ENCODE data around the gene RASGRF1.
"Not testable (repeated sequence)": the region's sequence is repeated elsewhere in the genome, so short reads cannot be mapped to it uniquely, and the experiment has no call there.

The RASGRF1 gene

DNA sequence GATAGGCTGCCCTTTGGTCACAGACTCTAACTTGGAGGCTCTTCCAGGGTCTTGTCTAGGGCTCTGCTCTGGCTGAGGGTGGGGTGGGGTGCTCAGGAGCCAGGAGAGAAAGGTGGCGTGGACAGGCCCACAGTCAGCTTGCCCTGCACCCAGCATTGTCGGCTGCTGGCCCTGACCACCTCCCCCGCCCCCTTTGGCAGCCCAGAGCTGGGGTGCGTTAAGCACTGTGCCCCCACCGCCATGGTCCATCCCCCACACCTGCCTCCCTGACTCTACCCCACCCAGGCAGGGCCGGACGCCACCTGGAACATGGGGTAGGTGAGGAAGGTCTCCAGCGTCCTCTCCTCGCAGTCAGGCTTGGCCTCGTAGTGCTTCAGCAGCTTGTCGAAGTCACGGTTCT is 58.8 kb downstream of the RASGRF1 start:
- Histone ChIP-seq H3K36me3 (ENCODE audit: control insufficient read depth, insufficient read depth, low read length) (no peaks in the 10 kb centered on the region), H3K27me3 (ENCODE audit: control insufficient read depth, insufficient read depth, low read length) (peaks cover 5% of the 10 kb centered on the region), H3K4me1 (ENCODE audit: control insufficient read depth, insufficient read depth, low read length) (peaks cover 11% of the 10 kb centered on the region), H3K9ac (ENCODE audit: low read depth, low read length) (no peak overlapping the region), H3K9me3 (ENCODE audit: control insufficient read depth, insufficient read depth, low read length) (no peaks in the 10 kb centered on the region), H3K4me3 (ENCODE audit: low read depth, low read length) (no peak overlapping the region)

DNA sequence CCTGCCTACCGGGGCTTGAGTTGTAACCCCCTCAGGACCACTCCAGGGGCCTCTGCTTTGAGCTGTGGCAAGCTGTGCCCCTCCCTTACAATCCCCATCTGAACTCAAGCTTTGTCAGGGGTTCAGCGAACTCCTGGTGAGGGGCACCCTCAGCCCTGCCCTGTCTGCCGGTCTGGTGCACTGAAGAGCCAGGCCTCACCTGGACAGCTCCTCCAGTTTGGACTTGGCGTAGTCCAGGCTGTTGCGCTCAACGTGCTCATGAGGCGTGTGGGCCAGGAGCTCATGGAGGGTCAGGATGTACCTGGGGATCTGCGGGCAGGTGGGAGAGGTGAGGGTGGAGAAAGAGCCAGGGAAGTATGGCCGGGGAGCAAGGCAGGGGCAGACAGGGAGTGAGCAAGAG is 59.4 kb downstream of the RASGRF1 start:
- Histone ChIP-seq H3K4me3 (ENCODE audit: low read depth, low read length) (no peak overlapping the region), H3K27me3 (ENCODE audit: control insufficient read depth, insufficient read depth, low read length) (peaks cover under 1% of the 10 kb centered on the region), H3K9me3 (ENCODE audit: control insufficient read depth, insufficient read depth, low read length) (no peaks in the 10 kb centered on the region), H3K9ac (ENCODE audit: low read depth, low read length) (no peak overlapping the region), H3K4me1 (ENCODE audit: control insufficient read depth, insufficient read depth, low read length) (peaks cover 10% of the 10 kb centered on the region), H3K36me3 (ENCODE audit: control insufficient read depth, insufficient read depth, low read length) (no peaks in the 10 kb centered on the region)

DNA sequence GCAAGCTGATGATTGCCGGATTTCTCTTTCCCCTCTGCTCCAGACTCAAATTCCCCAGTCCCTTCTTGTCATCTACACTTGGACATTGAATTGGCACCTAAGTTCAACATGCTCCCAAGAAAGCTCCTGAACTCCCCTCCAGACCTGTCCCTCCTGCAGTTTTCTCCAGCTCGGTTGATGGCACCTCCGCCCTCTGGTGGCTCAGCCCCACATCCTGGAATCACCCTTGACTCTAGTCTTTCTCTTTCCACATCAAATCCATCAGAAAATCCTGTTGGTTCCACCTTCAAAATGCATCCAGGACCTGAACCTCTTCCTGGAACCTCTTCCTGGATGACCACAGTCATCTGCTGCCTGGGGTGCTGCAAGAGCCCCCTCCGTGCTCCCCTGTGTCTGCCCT is 60.1 kb downstream of the RASGRF1 start:
- no peak overlapping the region for H3K4me3 ChIP-seq (ENCODE audit: low read depth, low read length)
- H3K27me3 ChIP-seq (ENCODE audit: control insufficient read depth, insufficient read depth, low read length): no peaks in the 10 kb centered on the region
- H3K36me3 ChIP-seq (ENCODE audit: control insufficient read depth, insufficient read depth, low read length): no peaks in the 10 kb centered on the region
- H3K9ac ChIP-seq (ENCODE audit: low read depth, low read length): no peak overlapping the region
- peaks cover 6% of the 10 kb centered on the region for H3K4me1 ChIP-seq (ENCODE audit: control insufficient read depth, insufficient read depth, low read length)
- H3K9me3 ChIP-seq (ENCODE audit: control insufficient read depth, insufficient read depth, low read length): no peaks in the 10 kb centered on the region

DNA sequence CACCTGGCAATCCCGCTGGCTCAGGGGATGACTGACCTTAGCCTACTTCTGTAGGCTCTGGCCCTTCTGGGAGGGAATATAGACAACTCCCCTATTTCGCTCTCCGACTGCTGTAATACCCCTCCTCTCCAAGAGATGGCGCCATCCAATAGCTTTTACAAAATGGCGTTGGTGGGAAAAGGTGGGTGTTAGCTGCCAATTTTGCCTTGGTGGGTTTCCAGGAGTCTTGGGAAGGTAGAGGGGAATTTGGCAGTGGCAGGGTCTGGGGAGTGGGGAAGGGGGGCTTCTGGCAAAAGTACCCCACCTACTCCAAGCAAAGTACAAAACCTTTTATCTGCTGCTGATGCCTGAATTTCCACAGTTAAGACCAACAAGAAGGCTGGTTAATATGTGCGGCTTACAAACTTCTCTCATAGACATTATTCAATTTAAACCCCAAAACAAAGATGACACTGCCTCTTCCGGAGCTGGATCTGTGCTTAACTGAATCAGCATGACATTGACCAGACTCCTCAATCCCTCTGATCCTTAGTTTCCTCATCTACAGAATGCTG is 62.1 kb downstream of the RASGRF1 start:
- H3K4me1 ChIP-seq (ENCODE audit: control insufficient read depth, insufficient read depth, low read length): no peaks in the 10 kb centered on the region

DNA sequence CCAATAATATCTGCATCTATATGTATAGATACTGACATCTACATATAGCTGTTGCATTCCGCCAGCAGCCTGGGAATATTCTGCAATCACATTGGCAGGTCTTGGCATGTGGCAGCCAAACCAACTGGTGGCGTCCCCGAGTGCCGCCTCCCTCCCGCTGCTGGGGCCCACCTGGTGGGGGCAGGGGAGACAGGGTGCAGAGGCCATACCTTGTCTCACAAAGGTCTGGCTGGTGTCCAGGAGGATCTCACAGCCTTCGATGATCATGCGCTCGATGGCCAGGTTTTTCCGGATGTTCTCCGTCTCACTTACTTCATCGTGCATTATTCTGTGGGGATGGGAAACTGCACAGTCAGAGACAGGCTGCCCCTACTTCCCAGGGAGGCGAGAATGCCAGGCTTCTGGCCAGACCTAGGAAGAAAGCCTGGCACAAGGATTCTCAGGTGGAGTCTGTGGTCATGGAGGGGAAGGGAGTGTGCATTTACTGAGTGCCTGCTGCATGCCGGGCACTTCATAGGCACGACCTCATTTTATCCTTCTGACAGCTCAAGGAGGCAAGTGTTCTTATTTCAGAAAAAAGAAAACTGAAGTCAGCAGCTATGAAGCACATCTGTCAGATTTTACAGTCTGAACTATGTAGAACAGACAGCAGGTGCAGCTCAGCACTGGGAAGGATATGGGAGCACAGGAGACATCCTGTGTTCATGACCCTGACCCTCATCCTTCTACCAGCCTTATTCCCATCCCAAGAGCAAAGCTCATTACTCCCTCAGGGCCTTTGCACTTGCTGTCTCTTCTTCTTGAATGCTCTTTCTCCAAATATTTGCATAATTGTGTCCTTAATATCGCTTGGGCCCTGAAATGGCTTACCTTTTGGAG is 62.8 kb downstream of the RASGRF1 start:
- Histone ChIP-seq H3K9me3 (ENCODE audit: control insufficient read depth, insufficient read depth, low read length) (no peaks in the 10 kb centered on the region), H3K9ac (ENCODE audit: low read depth, low read length) (no peak overlapping the region), H3K27me3 (ENCODE audit: control insufficient read depth, insufficient read depth, low read length) (no peaks in the 10 kb centered on the region), H3K4me1 (ENCODE audit: control insufficient read depth, insufficient read depth, low read length) (no peaks in the 10 kb centered on the region), H3K4me3 (ENCODE audit: low read depth, low read length) (no peak overlapping the region), H3K36me3 (ENCODE audit: control insufficient read depth, insufficient read depth, low read length) (no peaks in the 10 kb centered on the region)

More for the DNA sequence above, 62.1 kb downstream of the RASGRF1 start:
- Histone ChIP-seq H3K36me3 (ENCODE audit: control insufficient read depth, insufficient read depth, low read length) (no peaks in the 10 kb centered on the region), H3K4me3 (ENCODE audit: low read depth, low read length) (no peak overlapping the region), H3K27me3 (ENCODE audit: control insufficient read depth, insufficient read depth, low read length) (no peaks in the 10 kb centered on the region), H3K9me3 (ENCODE audit: control insufficient read depth, insufficient read depth, low read length) (no peaks in the 10 kb centered on the region), H3K9ac (ENCODE audit: low read depth, low read length) (no peak overlapping the region)

DNA sequence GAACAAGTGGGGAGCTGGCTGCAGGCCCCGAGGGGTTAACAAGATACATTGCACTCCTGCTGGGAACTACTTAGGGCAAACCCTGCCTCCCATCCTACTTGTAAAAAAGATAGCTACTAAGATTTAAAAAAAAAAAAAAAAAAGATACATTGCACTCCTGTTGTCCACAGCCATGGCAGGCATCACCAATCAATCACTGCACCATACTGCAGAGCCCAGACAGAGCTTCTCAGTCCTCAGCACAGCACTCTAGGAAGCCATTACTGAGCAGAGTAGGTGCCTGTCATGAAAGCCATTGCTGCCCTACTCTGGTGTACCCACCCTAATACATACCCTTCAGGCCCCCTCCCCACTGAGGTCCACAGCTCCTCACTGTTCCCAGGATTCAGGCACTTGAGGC is 64.8 kb downstream of the RASGRF1 start:
- H3K36me3 ChIP-seq (ENCODE audit: control insufficient read depth, insufficient read depth, low read length): no peaks in the 10 kb centered on the region
- H3K9me3 ChIP-seq (ENCODE audit: control insufficient read depth, insufficient read depth, low read length): no peaks in the 10 kb centered on the region
- no peaks in the 10 kb centered on the region for H3K27me3 ChIP-seq (ENCODE audit: control insufficient read depth, insufficient read depth, low read length)
- H3K9ac ChIP-seq (ENCODE audit: low read depth, low read length): no peak overlapping the region
- no peak overlapping the region for H3K4me3 ChIP-seq (ENCODE audit: low read depth, low read length)
- H3K4me1 ChIP-seq (ENCODE audit: control insufficient read depth, insufficient read depth, low read length): no peaks in the 10 kb centered on the region

DNA sequence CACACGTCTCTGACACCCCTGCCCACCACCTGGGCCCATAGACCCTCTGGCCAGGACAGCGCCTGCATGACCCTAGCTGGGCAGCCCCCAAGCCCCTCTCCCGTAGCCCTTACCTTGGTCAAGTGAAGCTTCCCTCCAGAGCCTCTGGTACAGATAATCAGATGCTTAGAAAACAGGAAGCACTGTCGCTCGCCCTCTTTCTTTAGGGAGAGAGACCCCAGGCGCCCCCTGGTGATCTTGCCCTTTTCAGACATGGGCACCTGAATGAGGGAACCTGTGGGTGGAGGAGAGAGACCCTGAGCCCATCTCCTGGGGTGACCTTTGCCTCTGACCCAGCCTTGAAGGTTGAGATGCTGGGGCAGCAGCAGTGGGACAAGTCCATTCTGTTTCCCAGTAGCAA is 65.4 kb downstream of the RASGRF1 start:
- Histone ChIP-seq H3K36me3 (ENCODE audit: control insufficient read depth, insufficient read depth, low read length) (no peaks in the 10 kb centered on the region), H3K9ac (ENCODE audit: low read depth, low read length) (no peak overlapping the region), H3K4me1 (ENCODE audit: control insufficient read depth, insufficient read depth, low read length) (no peaks in the 10 kb centered on the region), H3K27me3 (ENCODE audit: control insufficient read depth, insufficient read depth, low read length) (no peaks in the 10 kb centered on the region), H3K9me3 (ENCODE audit: control insufficient read depth, insufficient read depth, low read length) (no peaks in the 10 kb centered on the region), H3K4me3 (ENCODE audit: low read depth, low read length) (no peak overlapping the region)

DNA sequence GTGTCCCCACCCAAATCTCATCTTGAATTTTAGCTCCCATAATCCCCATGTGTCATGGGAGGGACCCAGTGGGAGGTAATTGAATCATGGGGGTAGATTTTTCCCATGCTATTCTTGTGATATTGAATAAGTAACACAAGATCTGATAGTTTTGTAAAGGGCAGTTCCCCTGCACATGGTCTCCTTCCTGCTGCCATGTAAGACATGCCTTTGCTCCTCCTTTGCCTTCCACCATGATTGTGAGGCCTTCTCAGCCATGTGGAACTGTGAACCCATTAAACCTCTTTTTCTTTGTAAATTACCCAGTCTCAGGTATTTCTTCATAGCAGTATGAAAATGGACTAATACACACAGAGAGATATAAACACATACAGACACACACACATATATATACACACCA is 66.1 kb downstream of the RASGRF1 start:
- H3K4me1 ChIP-seq (ENCODE audit: control insufficient read depth, insufficient read depth, low read length); H3K9ac ChIP-seq (ENCODE audit: low read depth, low read length); H3K36me3 ChIP-seq (ENCODE audit: control insufficient read depth, insufficient read depth, low read length); H3K4me3 ChIP-seq (ENCODE audit: low read depth, low read length); H3K9me3 ChIP-seq (ENCODE audit: control insufficient read depth, insufficient read depth, low read length); H3K27me3 ChIP-seq (ENCODE audit: control insufficient read depth, insufficient read depth, low read length): not testable (repeated sequence)

DNA sequence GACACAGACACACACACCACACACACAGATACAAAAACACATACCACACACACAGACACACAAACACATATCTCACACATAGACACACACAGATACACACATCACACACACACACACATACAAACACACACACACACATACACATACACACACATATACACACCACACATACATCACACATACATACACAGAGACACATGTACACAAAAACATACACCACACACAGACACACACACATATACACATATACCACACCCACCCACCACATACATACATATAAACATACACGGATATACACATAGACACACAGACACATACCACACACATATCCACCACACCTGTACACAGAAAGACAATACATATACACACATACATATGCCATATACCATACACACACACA is 66.7 kb downstream of the RASGRF1 start:
- H3K36me3 ChIP-seq (ENCODE audit: control insufficient read depth, insufficient read depth, low read length): no peaks in the 10 kb centered on the region
- H3K4me1 ChIP-seq (ENCODE audit: control insufficient read depth, insufficient read depth, low read length): no peaks in the 10 kb centered on the region
- H3K27me3 ChIP-seq (ENCODE audit: control insufficient read depth, insufficient read depth, low read length): no peaks in the 10 kb centered on the region
- H3K4me3 ChIP-seq (ENCODE audit: low read depth, low read length): no peak overlapping the region
- H3K9me3 ChIP-seq (ENCODE audit: control insufficient read depth, insufficient read depth, low read length): no peaks in the 10 kb centered on the region
- H3K9ac ChIP-seq (ENCODE audit: low read depth, low read length): no peak overlapping the region

DNA sequence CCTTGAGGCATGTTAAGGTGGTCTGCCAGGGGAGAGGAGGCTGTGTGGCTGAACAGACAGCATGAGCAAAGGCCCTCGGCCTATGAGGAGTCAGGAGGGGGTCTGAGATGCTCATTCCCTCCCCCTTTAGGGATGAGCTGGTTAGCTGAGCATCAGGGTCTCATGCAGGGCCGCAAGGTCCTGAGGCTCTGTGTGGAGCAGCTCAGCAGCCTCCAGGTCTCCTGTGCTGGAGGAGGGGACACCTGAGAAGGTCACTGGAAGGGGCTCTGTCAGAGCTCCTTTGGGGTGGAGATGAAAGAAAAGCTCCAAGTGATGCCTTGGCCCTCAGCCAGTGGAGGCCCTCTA is 67.1 kb downstream of the RASGRF1 start:
- Histone ChIP-seq H3K27me3 (ENCODE audit: control insufficient read depth, insufficient read depth, low read length) (no peaks in the 10 kb centered on the region), H3K9me3 (ENCODE audit: control insufficient read depth, insufficient read depth, low read length) (no peaks in the 10 kb centered on the region)

DNA sequence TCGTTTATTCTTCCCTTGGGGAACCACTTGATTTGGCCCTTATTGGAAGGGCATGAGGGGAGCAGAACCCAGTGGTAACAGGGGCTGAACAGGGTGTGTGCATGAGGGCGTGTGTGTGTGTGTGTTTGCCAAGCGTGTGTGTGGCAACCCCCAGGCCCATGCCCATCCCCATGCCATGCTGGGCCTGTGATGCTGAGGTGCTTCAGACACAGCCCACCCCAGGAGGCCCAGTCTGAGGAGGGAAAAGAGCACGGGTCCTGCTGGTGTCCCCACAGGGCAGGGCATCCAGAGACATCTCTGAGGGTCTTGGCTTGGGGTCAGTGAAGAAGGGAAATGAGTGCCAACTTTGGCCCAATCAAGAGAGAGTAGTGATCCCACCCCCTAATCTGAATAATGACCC is 71.6 kb downstream of the RASGRF1 start:
- no peak overlapping the region for H3K9ac ChIP-seq (ENCODE audit: low read depth, low read length)
- no peaks in the 10 kb centered on the region for H3K4me1 ChIP-seq (ENCODE audit: control insufficient read depth, insufficient read depth, low read length)
- no peak overlapping the region for H3K4me3 ChIP-seq (ENCODE audit: low read depth, low read length)
- no peaks in the 10 kb centered on the region for H3K9me3 ChIP-seq (ENCODE audit: control insufficient read depth, insufficient read depth, low read length)
- H3K36me3 ChIP-seq (ENCODE audit: control insufficient read depth, insufficient read depth, low read length): no peaks in the 10 kb centered on the region
- no peaks in the 10 kb centered on the region for H3K27me3 ChIP-seq (ENCODE audit: control insufficient read depth, insufficient read depth, low read length)

More for the DNA sequence above, 67.1 kb downstream of the RASGRF1 start:
- Histone ChIP-seq H3K4me3 (ENCODE audit: low read depth, low read length) (no peak overlapping the region), H3K9ac (ENCODE audit: low read depth, low read length) (no peak overlapping the region), H3K36me3 (ENCODE audit: control insufficient read depth, insufficient read depth, low read length) (no peaks in the 10 kb centered on the region), H3K4me1 (ENCODE audit: control insufficient read depth, insufficient read depth, low read length) (no peaks in the 10 kb centered on the region)

DNA sequence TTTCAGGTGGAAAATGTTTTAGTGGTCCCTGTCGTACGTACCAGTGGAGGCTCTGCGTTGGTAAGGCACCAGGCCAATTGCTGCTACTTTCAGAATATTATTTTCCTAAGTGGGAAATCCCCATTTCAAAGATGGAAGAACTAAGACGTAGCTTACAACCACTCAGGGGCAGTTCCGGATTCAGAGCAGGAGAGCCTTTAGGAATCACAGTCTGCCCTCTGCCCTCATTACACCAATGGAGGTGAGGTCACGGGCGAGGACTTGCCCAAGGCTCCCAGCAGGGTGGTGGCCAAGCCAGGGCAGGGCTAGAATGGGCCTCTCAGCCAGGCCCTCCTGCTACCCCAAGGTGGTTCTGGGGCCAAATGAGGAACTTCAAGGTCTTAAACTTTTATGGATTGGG is 72.6 kb downstream of the RASGRF1 start:
- H3K36me3 ChIP-seq (ENCODE audit: control insufficient read depth, insufficient read depth, low read length): no peaks in the 10 kb centered on the region
- H3K9me3 ChIP-seq (ENCODE audit: control insufficient read depth, insufficient read depth, low read length): no peaks in the 10 kb centered on the region
- no peaks in the 10 kb centered on the region for H3K27me3 ChIP-seq (ENCODE audit: control insufficient read depth, insufficient read depth, low read length)
- H3K9ac ChIP-seq (ENCODE audit: low read depth, low read length): no peak overlapping the region
- H3K4me3 ChIP-seq (ENCODE audit: low read depth, low read length): no peak overlapping the region
- no peaks in the 10 kb centered on the region for H3K4me1 ChIP-seq (ENCODE audit: control insufficient read depth, insufficient read depth, low read length)
